Spleen (tissue), 11 donors: ENCODE results near the gene VTI1A. TPM values are rescaled to one million over a fixed set of nuclear protein-coding genes. Genes with fewer than 3 reads are reported as not detected.

Experiments used
- DNase-seq: peaks from one replicate; pipeline ENCODE4 v3.0.0-alpha.2; 2020
- H3K27ac ChIP-seq, 8 donors: fragments of 200-600 bp; sonication (generic) in 7 of 8; 1 replicate in 4 of 8; 2 replicates in 4 of 8; pipeline versions ENCODE4 v1.5.0 to v1.8.0; 2016 to 2021; ENCODE audit warnings: inconsistent platforms in 4 of 8, mild to moderate bottlenecking in 4 of 8, moderate library complexity in 1 of 8
- H3K27me3 ChIP-seq, 7 donors: fragments of 200-600 bp; sonication (generic) in 6 of 7; replicated peaks in 1 of 7; 1 replicate in 4 of 7; 2 replicates in 3 of 7; pipeline versions ENCODE4 v1.5.0 to v1.8.0; 2016 to 2021; ENCODE audit warnings: inconsistent platforms in 3 of 7, mild to moderate bottlenecking in 1 of 7
- H3K36me3 ChIP-seq, 6 donors: fragments of 200-600 bp; sonication (generic) in 5 of 6; 1 replicate in 4 of 6; 2 replicates in 2 of 6; pipeline versions ENCODE4 v1.5.0 to v1.8.0; 2016 to 2021; ENCODE audit warnings: inconsistent platforms in 2 of 6
- H3K4me1 ChIP-seq, 6 donors: fragments of 200-600 bp; sonication (generic) in 5 of 6; 1 replicate in 3 of 6; 2 replicates in 3 of 6; pipeline versions ENCODE4 v1.5.0 to v1.8.0; 2016 to 2021; ENCODE audit warnings: inconsistent platforms in 3 of 6
- H3K4me3 ChIP-seq, 8 donors: fragments of 200-600 bp; sonication (generic) in 7 of 8; 1 replicate in 4 of 8; 2 replicates in 4 of 8; pipeline versions ENCODE4 v1.5.0 to v1.8.0; 2016 to 2021; ENCODE audit warnings: inconsistent platforms in 4 of 8, mild to moderate bottlenecking in 4 of 8, moderate library complexity in 2 of 8
- H3K9me3 ChIP-seq, 8 donors: fragments of 200-600 bp; sonication (generic) in 7 of 8; 1 replicate in 4 of 8; 2 replicates in 4 of 8; pipeline versions ENCODE4 v1.5.0 to v1.8.0; 2016 to 2021; ENCODE audit warnings: inconsistent platforms in 4 of 8
- CTCF ChIP-seq, 11 experiments: fragments of 200-600 bp in 7 of 11; fragments of 450-650 bp in 4 of 11; sonication (generic) in 4 of 11; IDR thresholded peaks in 8 of 11; conservative IDR thresholded peaks in 3 of 11; 1 replicate in 7 of 11; 2 replicates in 4 of 11; pipeline versions ENCODE4 v1.4.0 to v1.8.0; 2016 to 2021; ENCODE audit warnings: antibody characterized with exemption in 11 of 11, inconsistent platforms in 4 of 11, mild to moderate bottlenecking in 1 of 11
- POLR2A ChIP-seq, 3 donors: fragments of 450-650 bp; IDR thresholded peaks; one replicate each; pipeline ENCODE4 v1.5.1; 2017; ENCODE audit warnings: antibody characterized with exemption in 3 of 3, mild to moderate bottlenecking in 1 of 3
- POLR2AphosphoS5 ChIP-seq, 3 donors: sonication (generic); formaldehyde crosslinking; IDR thresholded peaks; one replicate each; pipeline ENCODE4 v1.5.1; 2017; ENCODE audit warnings: antibody characterized with exemption in 3 of 3
- WGBS, 5 donors: extraction: QIAGEN DNeasy Blood & Tissue Kit in 3 of 5; methylation state at CpG; one replicate each; pipeline versions ENCODE4 v1.1.5 to v1.1.7; 2013 to 2018; 5-methylcytosine and 5-hydroxymethylcytosine counted together
- intact Hi-C: fragments of 100-400 bp; cut with DNase I; formaldehyde crosslinking; loops from one replicate; pipeline ENCODE4 v1.15.0; 2023; ENCODE audit warnings: low total_unique reads
- polyA plus RNA-seq, 3 donors: library from polyadenylated mRNA; stranded (reverse); fragments of 200-250 nt; gene quantifications; one replicate each; pipeline ENCODE4 v1.2.1, GENCODE V29; 2013
- total RNA-seq, 7 donors: library from RNA; depleted of rRNA in 3 of 7; stranded (reverse); fragments of >200 nt in 3 of 7; fragmentation: NEBNext Ultra II Directional in 4 of 7; extraction: Animal tissue kit (Norgen Biotek cat#: 25700) in 4 of 7; gene quantifications; one replicate each; pipeline versions ENCODE4 v1.1.0 to v1.2.1, GENCODE V29; 2016 to 2021
- donor health status: healthy with polysubstance abuse.
- donor health status: DM: no; HTN: no; CAD: no; lungs with moderate emphysema.
- donor health status: DM: no; HTN: no; CAD: no.
- donor health status: Bipolar disorder and iron deficiency.
- donor health status: healthy.
- donor health status: DM: no; HTN: no; CAD: no.
- donor health status: DM: yes; HTN: yes; CAD: no.

Gene VTI1A
- total and polyA plus RNA-seq, 10 donors = 7.8 to 129 (median 56.2) TPM

- intact Hi-C loops = no loop called here
- Histone ChIP-seq H3K4me1 (no peaks in the 10 kb centered on the region), H3K36me3 (peaks cover 0 to 10% (median 0%) of the 10 kb centered on the region in 6 donors), H3K4me3 (no peak overlapping the region), H3K9me3 (no peaks in the 10 kb centered on the region), H3K27ac (no peak overlapping the region), H3K27me3 (no peaks in the 10 kb centered on the region)
- no peak for TF ChIP-seq POLR2A (IDR thresholded peaks at IDR 0.05)
- no peak for TF ChIP-seq CTCF (IDR thresholded peaks at IDR 0.05 in 8 of 11, conservative IDR thresholded peaks at IDR 0.05 in 3 of 11)
- no peak for TF ChIP-seq POLR2AphosphoS5 (IDR thresholded peaks at IDR 0.05)
- WGBS, 5 donors = 95 to 100% (median 97%) methylated on average over 5 of the region's 5 CpGs
- DNase-seq = no peak
Observed at GRCh38 chr10:112698818-112699164, 251.8 kb downstream of the VTI1A start.

GRCh38 chr10:112700215-112700671, 253.2 kb downstream of the VTI1A start:
- no peak for TF ChIP-seq POLR2AphosphoS5 (IDR thresholded peaks at IDR 0.05)
- no peak for TF ChIP-seq CTCF (IDR thresholded peaks at IDR 0.05 in 8 of 11, conservative IDR thresholded peaks at IDR 0.05 in 3 of 11)
- no peak for TF ChIP-seq POLR2A (IDR thresholded peaks at IDR 0.05)
- H3K27ac ChIP-seq = no peak overlapping the region

GRCh38 chr10:112701211-112701877, 254.3 kb downstream of the VTI1A start:
- Histone ChIP-seq H3K4me1 (no peaks in the 10 kb centered on the region), H3K9me3 (no peaks in the 10 kb centered on the region), H3K27ac (no peak overlapping the region), H3K27me3 (no peaks in the 10 kb centered on the region), H3K4me3 (no peak overlapping the region), H3K36me3 (peaks cover 0 to 10% (median 0%) of the 10 kb centered on the region in 6 donors)
- 90 to 96% (median 91%) methylated on average over 4 of the region's 4 CpGs for WGBS, 5 donors
- TF ChIP-seq POLR2A (IDR thresholded peaks at IDR 0.05) (no peak), POLR2AphosphoS5 (IDR thresholded peaks at IDR 0.05) (no peak), CTCF (IDR thresholded peaks at IDR 0.05 in 8 of 11, conservative IDR thresholded peaks at IDR 0.05 in 3 of 11) (no peak)
- intact Hi-C loops = no loop called here
- DNase-seq = no peak

More at GRCh38 chr10:112700215-112700671, 253.2 kb downstream of the VTI1A start:
- H3K9me3 ChIP-seq = no peaks in the 10 kb centered on the region
- intact Hi-C loops = no loop called here
- peaks cover 0 to 10% (median 0%) of the 10 kb centered on the region in 6 donors for H3K36me3 ChIP-seq
- H3K4me1 ChIP-seq = no peaks in the 10 kb centered on the region
- no peak for DNase-seq
- H3K27me3 ChIP-seq = no peaks in the 10 kb centered on the region
- no peak overlapping the region for H3K4me3 ChIP-seq

- Histone ChIP-seq H3K36me3 (peaks cover 0 to 10% (median 0%) of the 10 kb centered on the region in 6 donors), H3K4me3 (no peak overlapping the region), H3K9me3 (no peaks in the 10 kb centered on the region), H3K27me3 (no peaks in the 10 kb centered on the region), H3K27ac (no peak overlapping the region), H3K4me1 (no peaks in the 10 kb centered on the region)
- TF ChIP-seq POLR2AphosphoS5 (IDR thresholded peaks at IDR 0.05) = no peak
- no peak for TF ChIP-seq CTCF (IDR thresholded peaks at IDR 0.05 in 8 of 11, conservative IDR thresholded peaks at IDR 0.05 in 3 of 11)
- TF ChIP-seq POLR2A (IDR thresholded peaks at IDR 0.05) = no peak
- WGBS, 5 donors = 42 to 79% (median 76%) methylated on average over 2 of the region's 2 CpGs
- intact Hi-C loops = no loop called here
- no peak for DNase-seq
Observed at GRCh38 chr10:112701878-112702255, 254.9 kb downstream of the VTI1A start.
